Stimulated activated CD8-positive, alpha-beta memory T cell treated with anti-CD3 and anti-CD28 coated beads, Interleukin-15, amount 100 ng/mL, for 4 hours (primary cell): ENCODE results near the gene RAD18.

Source experiments
- DNase-seq, 2 donors: peaks; one replicate each; pipeline ENCODE4 v3.0.0-alpha.2; 2020; ENCODE audit warnings: low read depth in 2 of 2

The RAD18 gene

GRCh38 chr3:8836096-8836495 lies 127.2 kb downstream of the RAD18 start:
- DNase-seq: no peak

- DNase-seq: no peak
Observed at GRCh38 chr3:8835385-8835784, 127.9 kb downstream of the RAD18 start.

- no peak for DNase-seq
Observed at GRCh38 chr3:8834974-8835373, 128.3 kb downstream of the RAD18 start.

GRCh38 chr3:8827641-8828040 lies 135.6 kb downstream of the RAD18 start:
- no peak for DNase-seq
